22Rv1 (cell line): ENCODE results near the gene PPRC1.

Experiments
- CTCF ChIP-seq: fragments of 450-650 bp; IDR thresholded peaks from 2 replicates; pipeline ENCODE4 v1.5.1; 2017; ENCODE audit warnings: mild to moderate bottlenecking
- ZFX ChIP-seq: fragments of 450-650 bp; IDR thresholded peaks from 2 replicates; pipeline ENCODE4 v1.6.1; 2017; ENCODE audit warnings: antibody characterized with exemption, borderline replicate concordance

GRCh38 chr10:102109166-102110116 is 23.4 kb upstream of the PPRC1 start:
- TF ChIP-seq CTCF, result no peak
- no peak for TF ChIP-seq ZFX
